Mesendoderm (in vitro differentiated cells): Measurements from ENCODE around the gene SDK1.

Experiments
- DNase-seq: peaks from one replicate; pipeline ENCODE4 v3.0.0; 2013
- H2AK5ac ChIP-seq: 2 replicates; pipeline ENCODE4 v1.6.1; 2013; ENCODE audit warnings: low read length, inconsistent platforms
- H2BK120ac ChIP-seq: 2 replicates; pipeline ENCODE4 v1.6.1; 2013; ENCODE audit warnings: low read depth, mild to moderate bottlenecking, low read length, moderate library complexity, mixed read lengths
- H2BK15ac ChIP-seq: replicated peaks from 2 replicates; pipeline ENCODE4 v1.6.1; 2013; ENCODE audit warnings: low read depth, mild to moderate bottlenecking, moderate library complexity
- H2BK5ac ChIP-seq: 2 replicates; pipeline ENCODE4 v1.6.1; 2013; ENCODE audit warnings: low read length, inconsistent platforms
- H3K18ac ChIP-seq: 2 replicates; pipeline ENCODE4 v1.6.1; 2013; ENCODE audit warnings: mild to moderate bottlenecking, low read length, mixed read lengths
- H3K23ac ChIP-seq: one replicate; pipeline ENCODE4 v1.6.1; 2013; ENCODE audit warnings: low read length
- H3K27ac ChIP-seq: 2 replicates; pipeline ENCODE4 v1.5.1; 2013; ENCODE audit warnings: low read depth, mild to moderate bottlenecking, inconsistent platforms, low read length, moderate library complexity
- H3K27me3 ChIP-seq: 2 replicates; pipeline ENCODE4 v1.6.1; 2013; ENCODE audit warnings: low read length, control low read depth, mild to moderate bottlenecking, inconsistent platforms; ENCODE audit not compliant: insufficient read depth, poor library complexity
- H3K36me3 ChIP-seq: 2 replicates; pipeline ENCODE4 v1.6.1; 2013; ENCODE audit warnings: low read length, inconsistent platforms; ENCODE audit not compliant: control insufficient read depth, insufficient read depth
- H3K4ac ChIP-seq: one replicate; pipeline ENCODE4 v1.6.1; 2013; ENCODE audit warnings: low read depth, mild to moderate bottlenecking, low read length, moderate library complexity
- H3K4me1 ChIP-seq: 2 replicates; pipeline ENCODE4 v1.6.1; 2013; ENCODE audit warnings: low read depth, low read length, inconsistent platforms; ENCODE audit not compliant: control insufficient read depth
- H3K4me2 ChIP-seq: 2 replicates; pipeline ENCODE4 v1.6.1; 2013; ENCODE audit warnings: low read length
- H3K4me3 ChIP-seq: 2 replicates; pipeline ENCODE4 v1.5.1; 2013; ENCODE audit warnings: mild to moderate bottlenecking, low read length
- H3K56ac ChIP-seq: one replicate; pipeline ENCODE4 v1.6.1; 2013; ENCODE audit warnings: low read length
- H3K79me1 ChIP-seq: 2 replicates; pipeline ENCODE4 v1.6.1; 2013; ENCODE audit warnings: low read length, inconsistent platforms
- H3K79me2 ChIP-seq: 2 replicates; pipeline ENCODE4 v1.6.1; 2013; ENCODE audit warnings: mild to moderate bottlenecking, low read length; ENCODE audit not compliant: control insufficient read depth, insufficient read depth
- H3K9ac ChIP-seq: 2 replicates; pipeline ENCODE4 v1.6.1; 2013; ENCODE audit warnings: low read length, inconsistent platforms
- H4K5ac ChIP-seq: one replicate; pipeline ENCODE4 v1.6.1; 2013; ENCODE audit warnings: low read length
- H4K8ac ChIP-seq: one replicate; pipeline ENCODE4 v1.6.1; 2013; ENCODE audit warnings: low read depth, mild to moderate bottlenecking, control low read depth, low read length, moderate library complexity
- WGBS: extraction: QIAGEN DNeasy Blood & Tissue Kit; methylation state at CpG from one replicate; pipeline ENCODE4 v1.1.7; 2013; ENCODE audit warnings: low lambda C conversion rate, missing lambda C conversion rate; ENCODE audit not compliant: insufficient coverage; ENCODE audit errors: extremely low coverage; 5-methylcytosine and 5-hydroxymethylcytosine counted together

SDK1 gene

DNA sequence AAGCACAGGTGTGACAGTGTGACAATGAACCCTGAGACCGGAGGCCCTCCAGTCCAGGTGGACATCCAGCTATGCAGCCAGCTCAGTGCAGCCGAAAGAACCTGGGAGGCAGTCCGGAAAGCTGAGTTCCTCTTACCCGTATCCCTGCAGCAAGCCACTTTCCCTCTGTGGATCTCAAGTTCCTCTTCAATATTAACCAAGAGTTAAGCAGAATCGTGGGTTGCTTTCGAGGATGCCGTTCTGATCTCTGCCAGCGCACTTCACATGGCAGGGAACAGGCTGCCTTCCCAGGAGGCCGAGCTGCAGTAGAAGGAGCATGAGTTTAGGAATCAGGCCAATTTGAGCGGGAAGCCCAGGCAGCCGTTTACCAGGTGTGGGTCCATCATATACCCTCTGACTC is 591.6 kb downstream of the SDK1 start:
- H2BK15ac ChIP-seq: no peak overlapping the region
- no peak overlapping the region for H3K4ac ChIP-seq
- WGBS: no CpG with 5 or more reads among the region's 11 CpGs
- H3K56ac ChIP-seq: no peak overlapping the region
- H2AK5ac ChIP-seq: no peak overlapping the region
- no peaks in the 10 kb centered on the region for H3K36me3 ChIP-seq
- H3K4me2 ChIP-seq: no peak overlapping the region
- H3K23ac ChIP-seq: no peak overlapping the region
- H3K4me1 ChIP-seq: no peaks in the 10 kb centered on the region
- no peak overlapping the region for H3K9ac ChIP-seq
- H3K79me2 ChIP-seq: no peaks in the 10 kb centered on the region
- no peak overlapping the region for H4K5ac ChIP-seq
- H4K8ac ChIP-seq: no peak overlapping the region
- H2BK120ac ChIP-seq: no peak overlapping the region
- H3K27ac ChIP-seq: no peak overlapping the region
- no peaks in the 10 kb centered on the region for H3K79me1 ChIP-seq
- H2BK5ac ChIP-seq: no peak overlapping the region
- no peaks in the 10 kb centered on the region for H3K27me3 ChIP-seq
- DNase-seq: no peak
- H3K4me3 ChIP-seq: no peak overlapping the region
- no peak overlapping the region for H3K18ac ChIP-seq

DNA sequence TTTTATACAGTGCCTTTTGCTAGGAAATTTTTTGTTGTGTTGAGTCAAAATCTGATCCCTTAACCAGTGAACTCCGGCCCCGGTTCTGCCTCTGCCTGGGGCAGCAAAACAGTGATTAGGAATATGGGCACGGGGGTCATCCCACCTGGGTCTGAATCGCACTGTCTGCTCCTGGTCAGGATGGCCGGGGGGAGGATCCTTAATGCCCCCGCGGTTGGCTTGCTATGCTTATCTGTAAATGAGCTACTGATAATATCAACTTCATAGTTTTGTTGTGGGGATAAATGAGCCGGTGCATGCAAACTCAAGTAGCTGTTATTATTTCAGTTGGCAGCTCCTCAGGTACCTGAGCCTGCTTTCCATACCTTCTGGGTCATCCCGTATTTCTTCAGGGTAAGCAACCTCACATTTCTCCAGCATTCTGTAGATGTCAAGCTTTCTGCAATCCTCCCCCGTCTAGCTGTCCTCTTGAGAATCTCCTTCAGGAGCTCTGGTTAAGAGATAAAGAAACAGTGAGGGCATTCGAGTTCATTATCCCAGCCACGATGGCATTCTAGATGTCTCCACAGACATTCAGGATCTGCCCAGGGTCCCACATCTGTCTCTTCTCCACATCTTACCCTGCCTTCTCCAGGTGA is 592.2 kb downstream of the SDK1 start:
- H3K18ac ChIP-seq: no peak overlapping the region
- H3K23ac ChIP-seq: no peak overlapping the region
- H2BK15ac ChIP-seq: no peak overlapping the region
- H3K4me3 ChIP-seq: no peak overlapping the region
- H3K4me2 ChIP-seq: no peak overlapping the region
- H3K56ac ChIP-seq: no peak overlapping the region
- no peak overlapping the region for H2BK5ac ChIP-seq
- no peak overlapping the region for H4K5ac ChIP-seq
- no peak overlapping the region for H3K27ac ChIP-seq
- no CpG with 5 or more reads among the region's 12 CpGs for WGBS
- H3K9ac ChIP-seq: no peak overlapping the region
- no peak overlapping the region for H4K8ac ChIP-seq
- H3K4ac ChIP-seq: no peak overlapping the region
- no peaks in the 10 kb centered on the region for H3K27me3 ChIP-seq
- no peaks in the 10 kb centered on the region for H3K79me2 ChIP-seq
- no peak for DNase-seq
- H3K36me3 ChIP-seq: no peaks in the 10 kb centered on the region
- H2BK120ac ChIP-seq: no peak overlapping the region
- no peaks in the 10 kb centered on the region for H3K4me1 ChIP-seq
- H2AK5ac ChIP-seq: no peak overlapping the region
- no peaks in the 10 kb centered on the region for H3K79me1 ChIP-seq

DNA sequence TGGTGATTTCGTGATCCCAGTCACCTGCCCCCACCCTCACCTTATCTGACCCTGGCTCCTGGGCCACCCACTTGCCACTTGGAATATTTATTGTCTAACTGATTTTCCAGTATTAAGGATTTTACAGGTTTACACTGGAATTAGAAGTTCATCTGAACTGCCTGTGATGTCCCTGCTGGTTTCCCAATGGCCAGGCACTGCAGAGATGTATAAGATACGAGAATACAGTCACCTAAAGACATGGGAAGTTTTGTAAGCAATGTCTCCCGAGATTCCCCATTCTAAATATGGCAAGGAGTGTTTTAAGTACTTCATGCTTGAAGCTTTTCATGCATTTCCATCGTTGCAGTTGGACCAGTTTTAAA is 592.7 kb downstream of the SDK1 start:
- Histone ChIP-seq H4K5ac (no peak overlapping the region), H3K4me1 (no peaks in the 10 kb centered on the region), H3K79me1 (no peaks in the 10 kb centered on the region), H3K27ac (no peak overlapping the region), H3K4me3 (no peak overlapping the region), H3K4ac (no peak overlapping the region), H3K9ac (no peak overlapping the region), H2BK120ac (no peak overlapping the region), H4K8ac (no peak overlapping the region), H3K79me2 (no peaks in the 10 kb centered on the region), H3K56ac (no peak overlapping the region), H3K27me3 (no peaks in the 10 kb centered on the region), H3K36me3 (no peaks in the 10 kb centered on the region), H2AK5ac (no peak overlapping the region), H3K4me2 (no peak overlapping the region), H2BK15ac (no peak overlapping the region), H2BK5ac (no peak overlapping the region), H3K18ac (no peak overlapping the region), H3K23ac (no peak overlapping the region)
- WGBS: no CpG with 5 or more reads among the region's 4 CpGs
- no peak for DNase-seq

DNA sequence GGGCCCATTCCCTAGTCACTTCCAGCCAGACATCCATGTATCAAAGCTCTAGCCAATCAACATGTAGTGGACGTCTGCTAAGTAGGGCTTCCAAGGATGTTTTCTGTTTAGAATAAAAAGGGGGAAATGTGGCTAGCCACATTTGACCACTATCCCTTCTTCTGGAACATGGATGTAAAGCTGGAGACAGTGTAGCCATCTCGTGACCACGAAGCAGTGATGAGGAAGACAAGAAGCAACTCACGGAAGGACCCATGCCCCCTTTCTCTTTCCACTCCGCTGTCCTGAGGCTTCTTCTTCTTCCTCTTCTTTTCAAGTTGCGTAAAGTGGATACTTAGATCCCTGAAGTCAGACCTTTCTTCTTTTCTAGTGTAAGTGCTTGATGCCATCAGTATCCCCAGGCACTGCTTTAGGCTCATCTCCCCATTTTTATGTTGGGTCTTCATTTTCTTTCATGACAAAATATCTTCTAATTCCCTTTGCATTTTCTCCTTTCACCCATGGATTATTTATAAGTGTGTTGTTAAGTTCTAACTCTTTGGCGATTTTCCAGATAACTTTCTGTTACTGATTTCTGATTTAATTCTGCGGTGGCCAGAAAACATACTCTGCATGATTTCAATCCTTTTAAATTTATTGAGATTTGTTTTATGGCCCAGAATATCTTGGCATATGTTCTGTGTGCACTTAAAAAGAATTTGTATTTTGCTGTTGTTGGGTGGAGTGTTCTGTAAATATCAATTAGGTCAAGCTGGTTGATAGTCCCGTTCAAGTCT is 594.5 kb downstream of the SDK1 start:
- no peak overlapping the region for H3K27ac ChIP-seq
- no peaks in the 10 kb centered on the region for H3K27me3 ChIP-seq
- no peaks in the 10 kb centered on the region for H3K79me2 ChIP-seq
- no peak overlapping the region for H3K4ac ChIP-seq
- no peak overlapping the region for H2BK5ac ChIP-seq
- WGBS: no CpG with 5 or more reads among the region's 9 CpGs
- H3K36me3 ChIP-seq: no peaks in the 10 kb centered on the region
- no peak overlapping the region for H3K9ac ChIP-seq
- H2AK5ac ChIP-seq: no peak overlapping the region
- no peak overlapping the region for H3K18ac ChIP-seq
- no peak overlapping the region for H4K5ac ChIP-seq
- no peak overlapping the region for H2BK120ac ChIP-seq
- DNase-seq: no peak
- no peak overlapping the region for H3K56ac ChIP-seq
- H4K8ac ChIP-seq: no peak overlapping the region
- H3K4me3 ChIP-seq: no peak overlapping the region
- no peak overlapping the region for H2BK15ac ChIP-seq
- H3K4me2 ChIP-seq: no peak overlapping the region
- H3K23ac ChIP-seq: no peak overlapping the region
- H3K4me1 ChIP-seq: no peaks in the 10 kb centered on the region
- no peaks in the 10 kb centered on the region for H3K79me1 ChIP-seq

DNA sequence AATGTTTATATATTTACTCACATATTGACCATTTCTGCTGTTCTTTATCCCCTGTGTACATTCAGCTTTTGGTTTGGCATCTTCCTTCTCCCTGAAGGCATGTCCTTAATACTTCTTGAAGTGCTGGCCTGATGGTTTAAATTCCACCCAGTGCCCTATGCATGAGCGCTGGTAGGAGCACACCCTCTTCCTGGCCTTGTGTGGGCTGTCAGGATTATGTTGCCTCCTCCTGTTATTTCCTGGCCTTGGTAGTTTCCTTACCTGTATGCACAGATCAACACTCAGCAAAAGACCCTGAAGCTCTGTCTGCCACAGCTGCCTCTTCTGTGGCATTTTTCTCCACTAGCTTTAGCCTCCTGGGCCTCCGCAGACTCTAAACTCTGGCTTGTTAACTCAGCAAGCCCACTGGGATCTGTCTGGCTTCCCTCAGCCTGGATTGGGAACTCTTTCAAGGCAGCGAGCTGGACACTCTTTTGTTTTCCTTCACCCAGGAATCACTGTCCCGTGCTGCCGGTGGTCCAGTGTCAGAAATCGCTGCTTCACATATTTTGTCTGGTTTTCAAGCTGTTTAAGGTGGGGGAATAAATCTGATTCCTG is 595.2 kb downstream of the SDK1 start:
- Histone ChIP-seq H3K27ac (no peak overlapping the region), H3K36me3 (no peaks in the 10 kb centered on the region), H3K4me1 (no peaks in the 10 kb centered on the region), H3K27me3 (no peaks in the 10 kb centered on the region), H3K79me1 (no peaks in the 10 kb centered on the region), H2BK120ac (no peak overlapping the region), H3K4ac (no peak overlapping the region), H3K4me3 (no peak overlapping the region), H3K4me2 (no peak overlapping the region), H2AK5ac (no peak overlapping the region), H2BK15ac (no peak overlapping the region), H3K23ac (no peak overlapping the region), H3K18ac (no peak overlapping the region), H4K5ac (no peak overlapping the region), H3K56ac (no peak overlapping the region), H2BK5ac (no peak overlapping the region), H4K8ac (no peak overlapping the region), H3K9ac (no peak overlapping the region), H3K79me2 (no peaks in the 10 kb centered on the region)
- DNase-seq: no peak
- WGBS: no CpG with 5 or more reads among the region's 6 CpGs
